HepG2 (cell line): ENCODE results near the gene BUB1B.

Experiments used
- EZH2 ChIP-seq: conservative IDR thresholded peaks from 2 replicates; pipeline ENCODE4 v1.6.1; 2012; ENCODE audit warnings: mild to moderate bottlenecking, low read depth, low read length, moderate library complexity
- GTF3A ChIP-seq: sonication (generic); formaldehyde crosslinking; conservative IDR thresholded peaks from 2 replicates; pipeline ENCODE4 v1.4.0; 2020; ENCODE audit warnings: mild to moderate bottlenecking, missing genetic modification reagents
- HCFC1 ChIP-seq: fragments of 150-350 bp; IDR thresholded peaks from 2 replicates; pipeline ENCODE4 v1.6.1; 2014; ENCODE audit warnings: low read depth, low read length
- NFYB ChIP-seq: sonication (generic); formaldehyde crosslinking; IDR thresholded peaks from 2 replicates; pipeline ENCODE4 v1.4.0; 2020; ENCODE audit warnings: missing genetic modification reagents
- POLR2A ChIP-seq, 2 experiments: IDR thresholded peaks; 2 replicates each; pipeline ENCODE4 v1.6.1; 2011; ENCODE audit warnings: low read depth in 2 of 2, low read length in 2 of 2, mild to moderate bottlenecking in 1 of 2, moderate library complexity in 1 of 2; ENCODE audit not compliant: insufficient read depth in 1 of 2
- RFX1 ChIP-seq: fragments of 450-650 bp; IDR thresholded peaks from 2 replicates; pipeline ENCODE4 v1.6.1; 2017
- SIN3A ChIP-seq: IDR thresholded peaks from 2 replicates; pipeline ENCODE4 v1.6.1; 2011; ENCODE audit warnings: low read depth, mild to moderate bottlenecking, control low read depth, low read length, borderline replicate concordance
- SMC3 ChIP-seq: IDR thresholded peaks from 2 replicates; pipeline ENCODE4 v1.6.1; 2011; ENCODE audit warnings: low read length, improper control_type of control experiment
- SRSF1 ChIP-seq: fragments of 200-400 bp; formaldehyde crosslinking; optimal IDR thresholded peaks from 2 replicates; pipeline ENCODE3; 2017; ENCODE audit warnings: mild to moderate bottlenecking, low read depth, low read length, moderate library complexity
- ZKSCAN8 ChIP-seq: IDR thresholded peaks from 2 replicates; pipeline ENCODE4 v1.6.1; 2016; ENCODE audit warnings: borderline replicate concordance, missing genetic modification reagents, missing compliant biosample characterization
- ZNF33B ChIP-seq: sonication (generic); formaldehyde crosslinking; IDR thresholded peaks from 2 replicates; pipeline ENCODE4 v1.5.1; 2020; ENCODE audit warnings: mild to moderate bottlenecking, missing genetic modification reagents
- TF ChIP-seq, protein P1 (sequence below): sonication (generic); formaldehyde crosslinking; IDR thresholded peaks from 2 replicates; pipeline ENCODE4 v1.5.0; 2020; ENCODE audit warnings: mild to moderate bottlenecking, missing genetic modification reagents, moderate library complexity
- TF ChIP-seq, protein P2 (sequence below): sonication (generic); formaldehyde crosslinking; IDR thresholded peaks from 2 replicates; pipeline ENCODE4 v1.4.0; 2020; ENCODE audit warnings: missing genetic modification reagents
- TF ChIP-seq, protein P3 (sequence below): sonication (generic); formaldehyde crosslinking; IDR thresholded peaks from 2 replicates; pipeline ENCODE4 v1.8.1; 2023; ENCODE audit warnings: mild to moderate bottlenecking, missing genetic modification reagents

DNA sequence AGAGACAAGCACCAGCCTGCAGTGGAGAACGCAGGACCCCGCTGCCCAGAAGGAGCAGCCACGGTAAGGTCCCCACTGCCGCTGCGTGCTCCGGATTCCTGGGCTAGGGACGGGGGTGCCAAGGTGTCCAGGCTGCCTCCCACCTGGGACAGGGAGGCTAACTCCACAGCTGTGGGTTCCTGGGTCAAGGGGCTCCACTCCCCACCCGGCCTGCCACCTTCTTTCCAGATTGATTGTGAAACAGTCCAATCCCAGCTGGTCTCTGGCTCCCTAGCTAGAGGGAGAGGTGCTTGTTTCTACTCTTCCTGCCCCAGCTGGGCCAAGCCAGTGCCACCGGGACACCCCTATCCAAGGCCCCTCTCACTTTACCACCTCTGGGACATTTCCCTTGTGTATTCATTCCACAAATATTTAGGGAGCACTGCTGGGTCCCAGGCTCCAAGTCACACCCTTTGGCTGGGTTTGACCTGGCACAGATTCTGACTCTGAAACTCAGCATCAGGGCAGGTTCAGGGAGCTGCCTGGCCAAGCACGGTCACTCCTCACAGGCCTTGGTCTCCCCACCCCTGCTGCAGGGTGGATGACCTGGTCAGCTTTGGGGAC is 79.9 kb downstream of the BUB1B start:
- no peak for TF ChIP-seq SMC3
- TF ChIP-seq ZKSCAN8 (CRISPR knock-in tag), result no peak
- TF ChIP-seq SRSF1, result no peak
- TF ChIP-seq RFX1, result no peak
- TF ChIP-seq POLR2A (IDR thresholded peaks at IDR 0.05; ENCODE audit: insufficient read depth in 1 of 2, low read depth in 2 of 2, low read length in 2 of 2), result no peak
- no peak for TF ChIP-seq GTF3A (CRISPR knock-in tag)
- TF ChIP-seq ZNF33B (CRISPR knock-in tag), result no peak
- TF ChIP-seq HCFC1, result no peak
- no peak for TF ChIP-seq SIN3A
- no peak for TF ChIP-seq NFYB (CRISPR knock-in tag)
- TF ChIP-seq, protein P1, sequence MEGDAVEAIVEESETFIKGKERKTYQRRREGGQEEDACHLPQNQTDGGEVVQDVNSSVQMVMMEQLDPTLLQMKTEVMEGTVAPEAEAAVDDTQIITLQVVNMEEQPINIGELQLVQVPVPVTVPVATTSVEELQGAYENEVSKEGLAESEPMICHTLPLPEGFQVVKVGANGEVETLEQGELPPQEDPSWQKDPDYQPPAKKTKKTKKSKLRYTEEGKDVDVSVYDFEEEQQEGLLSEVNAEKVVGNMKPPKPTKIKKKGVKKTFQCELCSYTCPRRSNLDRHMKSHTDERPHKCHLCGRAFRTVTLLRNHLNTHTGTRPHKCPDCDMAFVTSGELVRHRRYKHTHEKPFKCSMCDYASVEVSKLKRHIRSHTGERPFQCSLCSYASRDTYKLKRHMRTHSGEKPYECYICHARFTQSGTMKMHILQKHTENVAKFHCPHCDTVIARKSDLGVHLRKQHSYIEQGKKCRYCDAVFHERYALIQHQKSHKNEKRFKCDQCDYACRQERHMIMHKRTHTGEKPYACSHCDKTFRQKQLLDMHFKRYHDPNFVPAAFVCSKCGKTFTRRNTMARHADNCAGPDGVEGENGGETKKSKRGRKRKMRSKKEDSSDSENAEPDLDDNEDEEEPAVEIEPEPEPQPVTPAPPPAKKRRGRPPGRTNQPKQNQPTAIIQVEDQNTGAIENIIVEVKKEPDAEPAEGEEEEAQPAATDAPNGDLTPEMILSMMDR (CRISPR knock-in tag), result no peak
- TF ChIP-seq, protein P2, sequence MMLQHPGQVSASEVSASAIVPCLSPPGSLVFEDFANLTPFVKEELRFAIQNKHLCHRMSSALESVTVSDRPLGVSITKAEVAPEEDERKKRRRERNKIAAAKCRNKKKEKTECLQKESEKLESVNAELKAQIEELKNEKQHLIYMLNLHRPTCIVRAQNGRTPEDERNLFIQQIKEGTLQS (CRISPR knock-in tag), result no peak
- no peak for TF ChIP-seq EZH2
- TF ChIP-seq, protein P3, sequence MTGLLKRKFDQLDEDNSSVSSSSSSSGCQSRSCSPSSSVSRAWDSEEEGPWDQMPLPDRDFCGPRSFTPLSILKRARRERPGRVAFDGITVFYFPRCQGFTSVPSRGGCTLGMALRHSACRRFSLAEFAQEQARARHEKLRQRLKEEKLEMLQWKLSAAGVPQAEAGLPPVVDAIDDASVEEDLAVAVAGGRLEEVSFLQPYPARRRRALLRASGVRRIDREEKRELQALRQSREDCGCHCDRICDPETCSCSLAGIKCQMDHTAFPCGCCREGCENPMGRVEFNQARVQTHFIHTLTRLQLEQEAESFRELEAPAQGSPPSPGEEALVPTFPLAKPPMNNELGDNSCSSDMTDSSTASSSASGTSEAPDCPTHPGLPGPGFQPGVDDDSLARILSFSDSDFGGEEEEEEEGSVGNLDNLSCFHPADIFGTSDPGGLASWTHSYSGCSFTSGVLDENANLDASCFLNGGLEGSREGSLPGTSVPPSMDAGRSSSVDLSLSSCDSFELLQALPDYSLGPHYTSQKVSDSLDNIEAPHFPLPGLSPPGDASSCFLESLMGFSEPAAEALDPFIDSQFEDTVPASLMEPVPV, result no peak
